Upper lobe of right lung (tissue), 1 donor: Measurements from ENCODE around the gene SORBS2. TPM values are rescaled to one million over a fixed set of nuclear protein-coding genes. Genes with fewer than 3 reads are reported as not detected.
A peak's percentile ranks its signal among the peaks of the same experiment; 100 is the strongest.

Experiments used
- ATAC-seq: fragments of 200-7000 bp; cut with Tn5 transposase; one replicate; pipeline ENCODE4 v1.9.1; 2020; ENCODE audit warnings: mild to moderate bottlenecking, moderate library complexity
- DNase-seq: peaks from one replicate; pipeline ENCODE4 v3.0.0-alpha.2; 2020
- H3K27ac ChIP-seq: fragments of 200-600 bp; one replicate; pipeline ENCODE4 v1.8.0; 2022
- H3K27me3 ChIP-seq: fragments of 200-600 bp; one replicate; pipeline ENCODE4 v1.8.0; 2022; ENCODE audit warnings: mild to moderate bottlenecking
- H3K36me3 ChIP-seq: fragments of 200-600 bp; one replicate; pipeline ENCODE4 v1.8.0; 2022
- H3K4me1 ChIP-seq: fragments of 200-600 bp; one replicate; pipeline ENCODE4 v1.8.0; 2022
- H3K4me3 ChIP-seq: fragments of 200-600 bp; one replicate; pipeline ENCODE4 v1.8.0; 2022; ENCODE audit warnings: mild to moderate bottlenecking
- H3K9me3 ChIP-seq: fragments of 200-600 bp; one replicate; pipeline ENCODE4 v1.8.0; 2022
- intact Hi-C: fragments of 100-400 bp; cut with DNase I; formaldehyde crosslinking; loops from one replicate; pipeline ENCODE4 v1.11.0; 2022
- total RNA-seq: library from RNA; stranded (reverse); fragmentation: NEBNext Ultra II Directional; extraction: Animal tissue kit (Norgen Biotek cat#: 25700); gene quantifications from one replicate; pipeline ENCODE4 v1.2.1, GENCODE V29; 2021
- TF ChIP-seq, protein P1 (sequence below): fragments of 200-600 bp; IDR thresholded peaks from one replicate; pipeline ENCODE4 v1.8.0; 2022; ENCODE audit warnings: antibody characterized with exemption
- donor health status: DM: no; HTN: yes; CAD: no; lungs with severe emphysema.

Gene SORBS2
- total RNA-seq, 1 donor from 2014 or later: 44.9 TPM

- H3K27ac ChIP-seq: peak overlapping the region; percentile 70
- ATAC-seq: no peak
These were observed 40.1 kb downstream of the SORBS2 start for GRCh38 chr4:185771711-185772390.

DNA sequence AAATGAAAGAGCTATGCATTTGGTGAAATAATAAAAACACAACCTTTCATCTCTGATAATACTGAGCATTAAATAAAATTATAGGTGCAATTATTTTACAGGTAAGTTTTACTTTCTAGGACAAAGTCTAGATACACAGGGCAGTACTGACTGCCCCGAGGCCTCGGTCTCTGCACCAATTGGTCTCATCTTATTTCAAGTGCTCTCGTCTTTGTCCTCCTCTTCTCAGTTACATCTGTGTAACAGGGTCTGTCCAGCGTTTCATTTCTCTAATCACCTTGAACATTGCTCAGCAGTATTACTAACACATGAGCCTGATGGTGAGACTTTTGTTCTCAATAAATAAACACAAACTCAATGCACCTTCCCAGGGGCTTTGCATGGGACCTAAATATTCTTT lies 44.5 kb downstream of the SORBS2 start:
- intact Hi-C loops: no loop called here
- Histone ChIP-seq H3K4me1 (no peaks in the 10 kb centered on the region), H3K4me3 (no peak overlapping the region), H3K27me3 (no peaks in the 10 kb centered on the region), H3K36me3 (no peaks in the 10 kb centered on the region), H3K9me3 (no peaks in the 10 kb centered on the region), H3K27ac (no peak overlapping the region)
- DNase-seq: no peak
- TF ChIP-seq, protein P1, sequence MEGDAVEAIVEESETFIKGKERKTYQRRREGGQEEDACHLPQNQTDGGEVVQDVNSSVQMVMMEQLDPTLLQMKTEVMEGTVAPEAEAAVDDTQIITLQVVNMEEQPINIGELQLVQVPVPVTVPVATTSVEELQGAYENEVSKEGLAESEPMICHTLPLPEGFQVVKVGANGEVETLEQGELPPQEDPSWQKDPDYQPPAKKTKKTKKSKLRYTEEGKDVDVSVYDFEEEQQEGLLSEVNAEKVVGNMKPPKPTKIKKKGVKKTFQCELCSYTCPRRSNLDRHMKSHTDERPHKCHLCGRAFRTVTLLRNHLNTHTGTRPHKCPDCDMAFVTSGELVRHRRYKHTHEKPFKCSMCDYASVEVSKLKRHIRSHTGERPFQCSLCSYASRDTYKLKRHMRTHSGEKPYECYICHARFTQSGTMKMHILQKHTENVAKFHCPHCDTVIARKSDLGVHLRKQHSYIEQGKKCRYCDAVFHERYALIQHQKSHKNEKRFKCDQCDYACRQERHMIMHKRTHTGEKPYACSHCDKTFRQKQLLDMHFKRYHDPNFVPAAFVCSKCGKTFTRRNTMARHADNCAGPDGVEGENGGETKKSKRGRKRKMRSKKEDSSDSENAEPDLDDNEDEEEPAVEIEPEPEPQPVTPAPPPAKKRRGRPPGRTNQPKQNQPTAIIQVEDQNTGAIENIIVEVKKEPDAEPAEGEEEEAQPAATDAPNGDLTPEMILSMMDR: no peak
- ATAC-seq: no peak

More at GRCh38 chr4:185771711-185772390, 40.1 kb downstream of the SORBS2 start:
- Histone ChIP-seq H3K9me3 (no peaks in the 10 kb centered on the region), H3K27me3 (no peaks in the 10 kb centered on the region), H3K4me3 (no peak overlapping the region), H3K36me3 (no peaks in the 10 kb centered on the region), H3K4me1 (no peaks in the 10 kb centered on the region)
- no peak for DNase-seq
- intact Hi-C loops: no loop called here
- TF ChIP-seq, protein P1: no peak

GRCh38 chr4:185764876-185765275 lies 47.1 kb downstream of the SORBS2 start:
- intact Hi-C loops: no loop called here
- no peak for DNase-seq
- TF ChIP-seq, protein P1: no peak
- Histone ChIP-seq H3K36me3 (no peaks in the 10 kb centered on the region), H3K4me1 (no peaks in the 10 kb centered on the region), H3K4me3 (no peak overlapping the region), H3K27ac (no peak overlapping the region), H3K27me3 (no peaks in the 10 kb centered on the region), H3K9me3 (no peaks in the 10 kb centered on the region)
- no peak for ATAC-seq

- Histone ChIP-seq H3K4me1 (no peaks in the 10 kb centered on the region), H3K36me3 (no peaks in the 10 kb centered on the region), H3K27ac (peak overlapping the region; percentile 59), H3K27me3 (no peaks in the 10 kb centered on the region), H3K4me3 (peak overlapping the region; percentile 12), H3K9me3 (no peaks in the 10 kb centered on the region)
- ATAC-seq (peak; percentile 68), DNase-seq (no peak)
- intact Hi-C loops: no loop called here
- TF ChIP-seq, protein P1: no peak
These were observed 50.4 kb downstream of the SORBS2 start for GRCh38 chr4:185761352-185762235.

- no peaks in the 10 kb centered on the region for H3K9me3 ChIP-seq
- ATAC-seq: no peak
These were observed 53.2 kb downstream of the SORBS2 start for GRCh38 chr4:185758807-185759206.

More at GRCh38 chr4:185758807-185759206, 53.2 kb downstream of the SORBS2 start:
- no peak for DNase-seq
- no peak overlapping the region for H3K27ac ChIP-seq
- no peaks in the 10 kb centered on the region for H3K36me3 ChIP-seq
- no peak overlapping the region for H3K4me3 ChIP-seq
- TF ChIP-seq, protein P1: no peak
- no peaks in the 10 kb centered on the region for H3K4me1 ChIP-seq
- intact Hi-C loops: no loop called here
- H3K27me3 ChIP-seq: no peaks in the 10 kb centered on the region
